AG09319 (cell line): ENCODE data around the gene DYNLT2B.

Source experiments
- DNase-seq: peaks from one replicate; pipeline ENCODE4 v3.0.0-alpha.2; 2010; ENCODE audit warnings: low read depth; ENCODE audit errors: extremely low read depth
- TF ChIP-seq, protein P1 (sequence below): IDR thresholded peaks from 2 replicates; pipeline ENCODE4 v1.5.1; 2011; ENCODE audit warnings: low read depth, mild to moderate bottlenecking, inconsistent platforms, low read length, moderate library complexity

The DYNLT2B gene

DNA sequence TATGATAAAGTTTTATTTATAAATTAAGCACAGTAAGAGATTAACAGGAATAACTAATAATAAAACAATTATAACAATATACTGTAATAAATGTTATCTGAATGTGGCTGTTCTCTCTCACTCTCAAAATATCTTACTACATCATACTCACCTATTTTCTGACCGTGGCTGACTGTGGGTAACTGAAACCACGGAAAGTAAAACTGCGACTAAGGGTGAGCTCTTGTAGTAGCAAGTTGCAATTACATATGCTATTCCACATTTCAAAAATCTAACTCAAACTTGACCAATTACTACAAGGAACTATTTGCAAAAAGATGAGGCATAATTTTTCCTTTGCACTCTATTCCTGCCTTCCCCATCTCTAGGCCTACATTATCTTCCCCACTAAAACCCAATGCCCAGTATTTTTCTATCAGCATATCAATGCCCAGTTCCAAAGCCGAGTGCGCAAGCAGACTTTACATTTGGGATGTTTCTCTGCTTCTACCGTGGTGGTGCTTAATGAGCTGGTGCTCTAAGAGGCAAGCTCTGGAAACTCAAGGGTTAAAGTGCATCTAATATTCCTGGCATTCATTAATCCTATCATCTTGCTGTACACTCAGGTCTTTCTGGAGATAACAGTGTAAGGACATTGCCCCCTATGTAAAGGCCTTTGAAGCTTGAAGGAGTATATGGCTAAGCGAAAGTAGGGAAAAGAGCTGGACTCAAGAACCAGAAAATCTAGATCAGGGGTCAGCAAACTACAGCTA lies 37.2 kb downstream of the DYNLT2B start:
- TF ChIP-seq, protein P1, sequence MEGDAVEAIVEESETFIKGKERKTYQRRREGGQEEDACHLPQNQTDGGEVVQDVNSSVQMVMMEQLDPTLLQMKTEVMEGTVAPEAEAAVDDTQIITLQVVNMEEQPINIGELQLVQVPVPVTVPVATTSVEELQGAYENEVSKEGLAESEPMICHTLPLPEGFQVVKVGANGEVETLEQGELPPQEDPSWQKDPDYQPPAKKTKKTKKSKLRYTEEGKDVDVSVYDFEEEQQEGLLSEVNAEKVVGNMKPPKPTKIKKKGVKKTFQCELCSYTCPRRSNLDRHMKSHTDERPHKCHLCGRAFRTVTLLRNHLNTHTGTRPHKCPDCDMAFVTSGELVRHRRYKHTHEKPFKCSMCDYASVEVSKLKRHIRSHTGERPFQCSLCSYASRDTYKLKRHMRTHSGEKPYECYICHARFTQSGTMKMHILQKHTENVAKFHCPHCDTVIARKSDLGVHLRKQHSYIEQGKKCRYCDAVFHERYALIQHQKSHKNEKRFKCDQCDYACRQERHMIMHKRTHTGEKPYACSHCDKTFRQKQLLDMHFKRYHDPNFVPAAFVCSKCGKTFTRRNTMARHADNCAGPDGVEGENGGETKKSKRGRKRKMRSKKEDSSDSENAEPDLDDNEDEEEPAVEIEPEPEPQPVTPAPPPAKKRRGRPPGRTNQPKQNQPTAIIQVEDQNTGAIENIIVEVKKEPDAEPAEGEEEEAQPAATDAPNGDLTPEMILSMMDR: no peak
- no peak for DNase-seq

DNA sequence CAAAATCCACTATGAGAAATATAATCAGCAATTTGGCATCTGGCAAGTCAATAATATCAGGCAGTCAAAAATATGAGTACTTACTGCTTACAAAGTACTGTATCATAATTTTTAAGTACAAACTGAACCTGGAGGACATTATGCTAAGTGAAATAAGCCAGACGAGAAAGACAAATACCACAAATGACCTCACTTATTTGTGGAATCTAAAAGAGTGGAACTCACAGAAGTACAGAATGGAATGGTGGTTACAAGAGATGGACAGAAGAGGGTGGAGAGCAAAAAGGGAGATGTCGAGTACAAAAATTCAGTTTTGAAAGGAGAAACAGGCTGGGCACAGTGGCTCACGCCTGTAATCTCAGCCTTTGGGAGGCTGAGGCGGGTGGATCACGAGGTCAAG lies 42.9 kb downstream of the DYNLT2B start:
- no peak for DNase-seq

DNA sequence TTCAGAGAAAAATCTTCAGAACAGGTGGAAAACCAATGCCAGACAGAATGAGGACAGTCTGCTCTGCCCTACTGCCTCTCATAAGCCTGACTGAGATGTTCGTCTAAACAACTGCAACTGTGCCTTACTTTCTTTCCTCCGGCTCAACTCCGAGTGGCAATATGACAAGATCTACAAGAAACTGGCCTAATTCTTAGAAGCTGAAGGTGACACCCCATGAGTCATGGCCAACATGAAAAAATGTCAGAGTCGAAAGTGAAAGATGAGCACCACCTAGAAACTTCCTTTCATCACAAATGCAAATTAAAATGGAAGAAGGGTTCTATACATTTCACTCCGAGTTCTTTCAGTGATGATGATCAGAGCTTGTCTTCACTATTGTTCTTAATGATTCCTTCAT lies 43.5 kb downstream of the DYNLT2B start:
- TF ChIP-seq, protein P1: no peak
- no peak for DNase-seq

More for the DNA sequence above, 42.9 kb downstream of the DYNLT2B start:
- TF ChIP-seq, protein P1: no peak

DNA sequence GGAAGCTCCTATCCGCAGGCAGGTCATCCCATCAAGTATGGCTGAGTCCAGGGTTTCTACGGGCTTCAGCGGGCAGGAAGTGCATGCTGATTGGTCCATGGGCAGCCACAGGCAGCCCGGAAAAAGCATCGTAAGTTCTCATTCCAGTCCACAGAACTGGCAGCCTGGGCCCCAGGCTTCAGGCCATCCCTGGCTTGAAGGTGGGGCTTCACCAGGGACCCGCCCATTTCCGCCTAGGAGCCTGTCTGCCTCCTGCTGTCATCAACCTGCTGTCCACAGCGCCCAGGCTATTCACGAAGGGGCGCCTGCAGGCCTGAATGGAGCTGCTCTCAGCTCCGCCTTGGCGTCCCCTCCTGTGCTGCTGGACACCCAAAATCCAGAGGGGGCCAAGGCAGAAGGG lies 44.4 kb downstream of the DYNLT2B start:
- DNase-seq: no peak
- TF ChIP-seq, protein P1: no peak

DNA sequence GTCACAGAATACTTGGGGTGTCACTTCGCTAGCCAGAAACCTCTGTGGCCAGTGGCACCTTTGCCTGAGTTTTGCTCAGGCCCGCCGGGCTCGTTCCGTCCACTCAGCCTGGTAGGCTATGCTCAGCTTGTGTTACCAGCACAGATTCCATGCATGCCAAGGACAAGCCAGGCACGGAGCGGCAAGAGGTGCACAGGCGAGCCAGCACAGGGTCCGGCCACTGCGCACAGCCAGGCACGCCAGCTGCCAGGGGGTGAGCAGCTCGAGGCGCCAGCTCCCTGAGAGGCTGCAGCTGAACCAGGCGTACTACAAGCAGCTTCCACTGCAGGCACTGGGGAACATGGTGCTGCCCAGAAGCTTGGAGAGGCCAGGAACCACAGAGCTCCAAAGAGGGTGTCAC lies 45.2 kb downstream of the DYNLT2B start:
- no peak for DNase-seq
- TF ChIP-seq, protein P1: no peak

DNA sequence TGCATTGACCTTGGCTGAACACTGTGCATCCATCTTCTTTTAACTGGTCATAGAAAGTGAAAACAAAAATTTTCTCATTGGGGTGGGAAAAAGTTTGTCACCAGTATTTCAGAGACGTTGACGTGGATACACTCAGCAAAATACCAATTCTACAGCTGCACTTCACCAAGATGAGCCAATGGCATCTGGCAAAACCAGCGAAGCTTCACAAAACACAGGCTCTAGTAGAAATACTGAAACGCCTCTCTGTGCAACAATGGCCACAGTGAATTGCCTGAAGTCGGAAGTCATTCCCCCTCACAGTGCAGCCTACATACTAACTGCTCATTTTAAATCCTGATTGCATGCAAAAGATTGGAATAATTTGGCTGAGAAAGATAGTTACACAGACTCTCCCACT lies 47.5 kb downstream of the DYNLT2B start:
- TF ChIP-seq, protein P1: no peak

DNA sequence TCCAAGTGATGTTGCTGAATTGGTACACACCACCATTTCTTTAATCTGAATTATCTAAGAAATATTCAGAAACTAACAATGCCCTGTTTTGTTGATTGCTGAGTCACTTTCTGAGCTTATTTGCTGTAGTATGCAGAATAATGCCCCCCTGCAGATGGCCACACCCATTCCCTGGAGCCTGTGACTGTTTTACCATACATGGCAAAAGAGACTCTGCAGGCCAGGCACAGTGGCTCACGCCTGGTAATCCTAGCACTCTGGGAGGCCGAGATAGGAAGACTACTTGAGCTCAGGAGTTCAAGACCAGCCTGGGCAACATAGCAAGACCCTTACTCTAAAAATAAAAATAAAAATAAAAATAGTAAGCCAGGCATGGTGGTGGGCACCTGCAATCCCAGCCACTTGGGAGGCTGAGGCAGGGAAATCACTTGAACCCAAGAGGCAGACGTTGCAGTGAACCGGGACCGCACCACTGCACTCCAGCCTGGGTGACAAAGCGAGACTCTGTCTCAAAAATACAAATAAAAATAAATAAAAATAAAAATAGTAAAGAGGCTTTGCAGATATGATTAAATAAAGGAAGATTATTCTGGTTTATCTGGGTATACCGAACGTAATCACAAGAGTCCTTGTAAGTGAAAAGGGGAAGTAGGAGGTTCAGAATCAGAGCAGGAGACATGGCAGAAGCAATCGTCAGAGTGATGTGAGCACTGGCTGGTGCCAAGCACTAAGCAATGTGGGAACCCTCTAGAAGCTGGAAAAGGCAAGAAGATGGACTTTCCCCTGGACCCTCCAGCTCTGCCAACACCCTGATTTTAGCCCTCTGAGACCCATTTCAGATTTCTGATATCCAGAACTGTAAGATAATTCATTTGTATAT lies 49.5 kb downstream of the DYNLT2B start:
- TF ChIP-seq, protein P1: no peak
- DNase-seq: no peak

More for the DNA sequence above, 47.5 kb downstream of the DYNLT2B start:
- DNase-seq: no peak
